SK-N-SH treated with all-trans-retinoic acid at 6 μM for 48 hours (cell line): ENCODE data around the gene PGGT1B.

Experiments
- ATAC-seq: fragments of 200-7000 bp; cut with Tn5 transposase; 3 replicates; pipeline ENCODE4 v1.9.1; 2020; ENCODE audit warnings: mild to moderate bottlenecking, moderate library complexity
- ARNTL ChIP-seq: fragments of 450-650 bp; formaldehyde crosslinking; IDR thresholded peaks from 2 replicates; pipeline ENCODE4 v1.5.0; 2020; ENCODE audit warnings: low read depth, mild to moderate bottlenecking, moderate library complexity, borderline replicate concordance
- BACH2 ChIP-seq: fragments of 250-450 bp; sonication (Bioruptor Pico); IDR thresholded peaks from 2 replicates; pipeline ENCODE4 v1.9.0; 2021; ENCODE audit warnings: mild to moderate bottlenecking, borderline replicate concordance
- CREB5 ChIP-seq: fragments of 250-450 bp; sonication (Bioruptor Pico); IDR thresholded peaks from 2 replicates; pipeline ENCODE4 v1.5.1; 2020; ENCODE audit warnings: low read depth, mild to moderate bottlenecking, moderate library complexity
- CSRNP3 ChIP-seq: fragments of 250-450 bp; sonication (Bioruptor Pico); IDR thresholded peaks from 2 replicates; pipeline ENCODE4 v1.5.1; 2021; ENCODE audit warnings: mild to moderate bottlenecking, moderate library complexity
- ISL1 ChIP-seq: fragments of 250-450 bp; sonication (Bioruptor Pico); IDR thresholded peaks from 2 replicates; pipeline ENCODE4 v2.1.2; 2022; ENCODE audit warnings: mild to moderate bottlenecking, moderate library complexity
- PATZ1 ChIP-seq: fragments of 250-450 bp; sonication (Bioruptor Pico); IDR thresholded peaks from 2 replicates; pipeline ENCODE4 v1.8.0; 2020; ENCODE audit warnings: mild to moderate bottlenecking, moderate library complexity, borderline replicate concordance
- POU6F1 ChIP-seq: fragments of 250-450 bp; sonication (Bioruptor Pico); IDR thresholded peaks from 2 replicates; pipeline ENCODE4 v1.8.0; 2021; ENCODE audit warnings: low read depth, mild to moderate bottlenecking, moderate library complexity, borderline replicate concordance
- RARB ChIP-seq: fragments of 250-450 bp; sonication (Bioruptor Pico); IDR thresholded peaks from 2 replicates; pipeline ENCODE4 v1.8.0; 2021; ENCODE audit warnings: mild to moderate bottlenecking, moderate library complexity
- SNAI2 ChIP-seq: fragments of 250-450 bp; sonication (Bioruptor Pico); IDR thresholded peaks from 2 replicates; pipeline ENCODE4 v1.5.0; 2020; ENCODE audit warnings: mild to moderate bottlenecking, moderate library complexity
- TCF4 ChIP-seq: fragments of 250-450 bp; sonication (Bioruptor Pico); IDR thresholded peaks from 2 replicates; pipeline ENCODE4 v1.8.0; 2021; ENCODE audit warnings: mild to moderate bottlenecking, moderate library complexity, borderline replicate concordance
- TOX ChIP-seq: fragments of 250-450 bp; sonication (Bioruptor Pico); IDR thresholded peaks from 2 replicates; pipeline ENCODE4 v1.8.0; 2021; ENCODE audit warnings: mild to moderate bottlenecking, moderate library complexity, borderline replicate concordance
- TSHZ2 ChIP-seq: fragments of 250-450 bp; sonication (Bioruptor Pico); IDR thresholded peaks from 2 replicates; pipeline ENCODE4 v1.5.0; 2020; ENCODE audit warnings: mild to moderate bottlenecking, moderate library complexity
- ZC3H10 ChIP-seq: fragments of 250-450 bp; sonication (Bioruptor Pico); IDR thresholded peaks from 2 replicates; pipeline ENCODE4 v1.5.1; 2021; ENCODE audit warnings: mild to moderate bottlenecking, moderate library complexity
- ZNF565 ChIP-seq: fragments of 450-650 bp; formaldehyde crosslinking; conservative IDR thresholded peaks from 2 replicates; pipeline ENCODE4 v1.5.0; 2020; ENCODE audit warnings: low read depth, mild to moderate bottlenecking, moderate library complexity
- ZNF70 ChIP-seq: fragments of 450-650 bp; formaldehyde crosslinking; IDR thresholded peaks from 2 replicates; pipeline ENCODE4 v1.5.0; 2020; ENCODE audit warnings: mild to moderate bottlenecking, moderate library complexity
- ZNF8 ChIP-seq: fragments of 450-650 bp; formaldehyde crosslinking; IDR thresholded peaks from 2 replicates; pipeline ENCODE4 v1.5.0; 2020; ENCODE audit warnings: mild to moderate bottlenecking, moderate library complexity

Gene PGGT1B

GRCh38 chr5:115180165-115180709 lies 82.4 kb downstream of the PGGT1B start:
- ATAC-seq, result peak; percentile 87
- TF ChIP-seq PATZ1 (no peak), POU6F1 (no peak), TOX (no peak), ARNTL (CRISPR knock-in tag) (no peak), ZC3H10 (no peak), BACH2 (CRISPR knock-in tag) (no peak), ZNF8 (no peak), ZNF70 (CRISPR knock-in tag) (no peak), ISL1 (CRISPR knock-in tag) (no peak), SNAI2 (no peak), TSHZ2 (CRISPR knock-in tag) (no peak), ZNF565 (CRISPR knock-in tag) (no peak), TCF4 (CRISPR knock-in tag) (no peak)
- TF ChIP-seq, all 23 proteins: peak for 0

- ATAC-seq, result peak; percentile 77
- TF ChIP-seq PATZ1, result no peak
- TF ChIP-seq RARB, result no peak
- no peak for TF ChIP-seq CREB5
- no peak for TF ChIP-seq CSRNP3 (CRISPR knock-in tag)
- no peak for TF ChIP-seq TOX
- TF ChIP-seq ZNF565 (CRISPR knock-in tag), result no peak
- no peak for TF ChIP-seq TCF4 (CRISPR knock-in tag)
- no peak for TF ChIP-seq ZNF8
- TF ChIP-seq TSHZ2 (CRISPR knock-in tag), result no peak
- no peak for TF ChIP-seq ZNF70 (CRISPR knock-in tag)
- no peak for TF ChIP-seq ARNTL (CRISPR knock-in tag)
- no peak for TF ChIP-seq ISL1 (CRISPR knock-in tag)
- TF ChIP-seq, all 23 proteins: peak for 0
Observed at GRCh38 chr5:115179394-115180164, 83.1 kb downstream of the PGGT1B start.
